ENCODE results near the gene ZMYM4.

DNA sequence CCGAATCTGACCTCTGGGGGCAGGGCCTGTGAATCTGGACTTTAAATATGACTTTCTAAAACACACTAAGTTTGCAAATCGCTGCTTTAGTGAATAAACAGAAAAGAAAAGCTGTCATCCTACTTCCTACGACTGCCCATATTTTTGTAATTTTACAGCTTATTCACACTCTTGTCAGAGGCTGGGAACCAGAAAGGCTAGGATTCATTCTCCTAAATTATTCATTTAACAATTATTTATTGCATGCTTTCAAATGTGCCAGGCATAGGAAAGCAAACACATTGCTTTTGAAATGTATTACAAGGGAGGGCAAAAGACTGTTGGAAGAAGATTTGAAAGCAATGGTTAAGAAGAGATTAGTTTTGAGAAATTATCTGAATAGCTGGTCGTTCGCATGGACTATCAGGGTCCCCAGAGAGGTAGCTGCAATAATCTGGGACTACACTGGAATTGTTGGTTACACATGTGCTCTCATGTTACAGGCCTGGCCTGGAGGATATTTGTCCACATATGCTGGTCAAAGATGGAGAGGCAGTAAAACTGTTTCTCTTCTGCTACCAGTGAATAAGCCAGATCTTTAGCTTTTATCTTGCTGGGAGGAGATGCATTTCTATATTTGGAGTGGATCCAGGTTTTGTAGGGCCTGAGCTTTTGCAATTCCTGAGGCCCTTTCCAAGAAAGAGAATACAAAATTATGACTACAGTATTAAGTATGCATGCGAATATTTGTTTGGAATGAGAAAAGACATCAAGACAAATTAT lies 46.0 kb upstream of the ZMYM4 start:
- TF ChIP-seq ZFX (IDR thresholded peaks at IDR 0.05; ENCODE audit: borderline replicate concordance) = no peak
- TF ChIP-seq, protein P1, sequence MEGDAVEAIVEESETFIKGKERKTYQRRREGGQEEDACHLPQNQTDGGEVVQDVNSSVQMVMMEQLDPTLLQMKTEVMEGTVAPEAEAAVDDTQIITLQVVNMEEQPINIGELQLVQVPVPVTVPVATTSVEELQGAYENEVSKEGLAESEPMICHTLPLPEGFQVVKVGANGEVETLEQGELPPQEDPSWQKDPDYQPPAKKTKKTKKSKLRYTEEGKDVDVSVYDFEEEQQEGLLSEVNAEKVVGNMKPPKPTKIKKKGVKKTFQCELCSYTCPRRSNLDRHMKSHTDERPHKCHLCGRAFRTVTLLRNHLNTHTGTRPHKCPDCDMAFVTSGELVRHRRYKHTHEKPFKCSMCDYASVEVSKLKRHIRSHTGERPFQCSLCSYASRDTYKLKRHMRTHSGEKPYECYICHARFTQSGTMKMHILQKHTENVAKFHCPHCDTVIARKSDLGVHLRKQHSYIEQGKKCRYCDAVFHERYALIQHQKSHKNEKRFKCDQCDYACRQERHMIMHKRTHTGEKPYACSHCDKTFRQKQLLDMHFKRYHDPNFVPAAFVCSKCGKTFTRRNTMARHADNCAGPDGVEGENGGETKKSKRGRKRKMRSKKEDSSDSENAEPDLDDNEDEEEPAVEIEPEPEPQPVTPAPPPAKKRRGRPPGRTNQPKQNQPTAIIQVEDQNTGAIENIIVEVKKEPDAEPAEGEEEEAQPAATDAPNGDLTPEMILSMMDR (IDR thresholded peaks at IDR 0.05) = no peak
